Posterior vena cava (tissue), 2 donors: Measurements from ENCODE around the gene OR8B2. TPM values are rescaled to one million over a fixed set of nuclear protein-coding genes. Genes with fewer than 3 reads are reported as not detected.
"Not testable (repeated sequence)": the region's sequence is repeated elsewhere in the genome, so short reads cannot be mapped to it uniquely, and the experiment has no call there.

Experiments used
- DNase-seq: peaks from one replicate; pipeline ENCODE4 v3.0.0-alpha.2; 2020; ENCODE audit warnings: low spot score
- intact Hi-C, 2 donors: fragments of 100-400 bp; cut with DNase I; formaldehyde crosslinking; loops; one replicate each; pipeline versions ENCODE4 v1.14.1 to v1.14.2; 2022 to 2023
- long read RNA-seq, 2 donors: library from polyadenylated mRNA; unstranded; transcript quantifications; one replicate each; pipeline ENCODE4 v2.0.0, GENCODE V29; 2020 to 2021
- total RNA-seq, 2 donors: library from RNA; stranded (reverse); fragmentation: NEBNext Ultra II Directional; extraction: Animal tissue kit (Norgen Biotek cat#: 25700); gene quantifications; one replicate each; pipeline ENCODE4 v1.2.1, GENCODE V29; 2021
- donor health status: DM: yes; HTN: yes; CAD: no.
- donor health status: DM: yes; HTN: yes; CAD: no.

Gene OR8B2, protein sequence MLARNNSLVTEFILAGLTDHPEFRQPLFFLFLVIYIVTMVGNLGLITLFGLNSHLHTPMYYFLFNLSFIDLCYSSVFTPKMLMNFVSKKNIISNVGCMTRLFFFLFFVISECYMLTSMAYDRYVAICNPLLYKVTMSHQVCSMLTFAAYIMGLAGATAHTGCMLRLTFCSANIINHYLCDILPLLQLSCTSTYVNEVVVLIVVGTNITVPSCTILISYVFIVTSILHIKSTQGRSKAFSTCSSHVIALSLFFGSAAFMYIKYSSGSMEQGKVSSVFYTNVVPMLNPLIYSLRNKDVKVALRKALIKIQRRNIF
- not detected for total RNA-seq
- long read RNA-seq, donor 1: 0 reads
- long read RNA-seq, donor 2: 0 reads

DNA sequence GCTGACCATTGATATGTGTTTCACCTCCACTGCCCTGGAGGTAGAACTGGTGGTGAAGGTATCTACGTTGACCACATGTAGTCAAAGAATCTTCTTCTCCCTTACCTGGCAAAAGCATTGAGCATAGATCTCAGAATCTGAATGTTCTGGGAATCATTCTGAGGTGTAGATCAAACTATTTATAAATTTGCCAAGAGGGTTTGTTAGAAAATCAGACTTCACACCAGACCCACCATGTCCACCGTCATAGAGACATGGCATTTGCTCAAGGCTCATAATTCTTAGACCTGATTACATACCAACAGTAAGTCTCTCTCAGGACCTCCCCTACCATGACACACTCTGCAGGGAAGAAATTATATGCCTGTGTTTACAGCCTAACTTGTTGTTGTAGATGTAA lies at the start of gene OR8B2:
OR8B2 (minus strand) TSS at position 101 of the 400 bp plus-strand sequence. CDS start 1,156 bp downstream, outside the sequence.
- intact Hi-C loops: no loop called here
- DNase-seq: no peak

DNA sequence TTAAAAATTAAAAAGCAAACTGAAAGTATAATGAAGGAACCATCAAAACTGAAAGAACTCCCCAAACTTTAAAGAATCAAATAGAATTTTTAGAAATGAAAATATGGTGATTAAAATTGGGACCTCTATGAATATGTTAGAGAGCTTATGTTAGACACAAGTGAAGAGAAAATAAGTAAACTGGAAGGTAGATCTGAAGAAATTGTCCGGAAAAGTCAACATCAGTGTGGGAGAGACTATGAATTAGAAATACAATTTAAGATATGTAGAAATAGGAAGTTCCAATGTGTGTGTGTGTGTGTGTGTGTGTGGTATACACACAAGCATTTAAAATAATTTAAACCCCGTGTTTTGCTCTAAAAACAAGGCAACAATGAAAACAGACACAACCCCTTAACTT lies 45.3 kb upstream of the OR8B2 start:
- DNase-seq: no peak
- intact Hi-C loops: no loop called here

DNA sequence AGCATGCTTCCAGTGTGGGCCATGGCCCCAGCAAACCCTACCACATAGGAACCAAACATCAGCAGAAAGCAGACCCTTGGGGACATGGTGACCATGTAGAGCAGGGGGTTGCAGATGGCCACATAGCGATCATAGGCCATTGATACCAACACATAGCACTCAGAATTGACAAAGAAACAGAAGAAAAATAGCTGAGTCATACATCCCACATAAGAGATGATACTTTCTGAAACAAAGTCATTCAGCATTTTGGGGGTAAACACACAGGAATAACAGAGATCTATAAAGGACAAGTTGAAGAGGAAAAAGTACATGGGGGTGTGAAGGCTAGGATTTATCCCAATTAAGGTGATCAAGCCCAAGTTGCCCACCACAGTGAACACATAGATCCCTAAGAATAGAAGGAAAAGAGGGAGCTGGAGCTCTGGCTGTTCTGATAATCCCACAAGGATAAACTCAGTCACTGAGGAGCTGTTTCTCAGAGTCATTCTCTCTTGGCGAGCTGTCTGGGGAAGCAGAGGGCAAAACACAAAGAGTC lies 40.2 kb upstream of the OR8B2 start, which contains the start of gene OR8B4:
OR8B4 (minus strand) TSS at position 488 of the 538 bp plus-strand sequence; CDS start at position 488, 0 bp downstream.
- intact Hi-C loops: no loop called here
- DNase-seq: no peak

DNA sequence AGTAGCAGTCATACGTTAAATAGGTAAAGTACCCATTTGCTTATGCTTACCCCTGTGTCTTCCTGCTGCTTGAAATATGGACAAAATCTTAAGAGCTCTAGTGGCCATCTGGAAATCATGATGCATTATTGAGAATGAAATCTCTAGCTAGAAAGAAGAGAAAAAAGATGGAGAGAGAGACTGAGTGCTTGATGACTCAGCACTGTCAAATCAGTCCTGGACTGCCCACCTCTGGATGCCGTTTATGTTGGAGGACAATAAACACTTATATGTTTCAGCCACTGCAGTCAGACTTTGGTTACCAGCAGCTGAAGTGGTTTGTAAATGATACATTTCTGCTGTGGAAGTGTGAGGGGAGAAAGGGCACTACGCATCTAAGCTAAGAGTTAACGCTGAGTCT lies 36.7 kb upstream of the OR8B2 start:
- intact Hi-C loops: no loop called here
- no peak for DNase-seq

DNA sequence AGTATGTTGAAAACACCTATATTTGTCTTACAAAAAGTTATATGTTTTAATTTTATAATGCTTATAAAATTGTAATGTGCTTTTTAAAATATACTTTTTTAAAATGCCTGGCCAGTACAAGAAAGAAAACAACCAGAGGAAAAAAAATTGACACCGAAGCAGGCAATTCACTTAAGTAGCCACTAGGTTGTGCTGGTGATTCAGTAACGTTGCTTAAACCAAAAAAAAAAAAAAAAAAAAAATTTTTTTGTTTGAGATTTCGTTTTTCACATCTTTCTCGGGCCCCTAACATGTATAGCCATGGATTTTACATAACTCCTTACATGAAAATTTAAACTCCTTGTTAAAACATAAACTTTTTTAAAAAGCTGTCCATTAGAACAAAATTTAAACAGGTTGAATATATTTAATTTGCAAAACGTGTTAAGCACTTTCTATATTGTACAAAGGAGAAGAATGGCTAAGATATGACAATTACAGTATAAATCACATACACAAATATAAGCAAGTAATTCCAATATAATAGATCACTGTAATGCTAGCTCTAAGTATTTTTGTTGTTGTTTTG lies 31.1 kb upstream of the OR8B2 start:
- intact Hi-C loops: loop anchor here in 1 of 2 donors (10.0 kb wide), 1 partner anchor 169 kb away; no protein-coding TSS in a partner anchor
- no peak for DNase-seq

DNA sequence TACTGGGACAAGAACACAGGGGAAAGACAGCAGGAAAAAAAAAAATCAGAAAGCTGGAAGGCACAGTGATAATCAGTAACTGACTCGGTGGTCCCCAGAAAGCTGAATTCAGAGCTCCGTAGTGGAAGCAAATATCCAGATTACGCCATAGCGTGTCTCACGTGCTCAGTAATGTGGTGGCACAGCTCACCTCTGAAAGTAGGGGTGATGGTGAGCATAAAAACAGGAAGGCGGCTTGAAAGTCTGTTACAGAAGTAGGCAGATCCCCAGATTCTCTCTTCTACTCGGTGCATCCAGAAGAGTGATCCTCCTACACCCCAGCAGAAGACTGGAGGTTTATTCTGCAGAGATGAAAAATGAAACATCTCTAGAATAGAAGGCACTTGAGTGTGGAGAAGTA lies 25.6 kb upstream of the OR8B2 start:
- DNase-seq: no peak
- intact Hi-C loops: loop anchor here in 1 of 2 donors (10.0 kb wide), 1 partner anchor 175 kb away; no protein-coding TSS in a partner anchor

DNA sequence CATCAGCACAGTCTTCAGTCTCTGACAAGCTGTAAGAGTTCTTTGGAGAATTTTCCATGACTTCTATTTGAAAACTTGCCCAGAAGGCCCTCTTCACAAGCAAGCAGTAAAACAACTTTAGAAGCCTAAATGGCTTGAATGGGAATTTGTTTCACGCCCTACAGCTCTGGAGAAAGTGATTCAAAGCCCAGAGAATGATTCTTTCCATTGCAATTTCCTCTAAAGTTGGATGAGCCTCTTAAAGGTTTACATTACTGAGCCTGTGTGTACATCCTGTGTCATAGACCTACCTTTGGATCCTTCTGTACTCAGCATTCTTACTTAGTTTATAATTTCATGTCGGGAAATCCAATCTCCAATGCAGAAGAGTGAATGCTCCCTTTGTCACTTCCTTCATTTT lies 21.3 kb upstream of the OR8B2 start:
- intact Hi-C loops: no loop called here
- DNase-seq: no peak

DNA sequence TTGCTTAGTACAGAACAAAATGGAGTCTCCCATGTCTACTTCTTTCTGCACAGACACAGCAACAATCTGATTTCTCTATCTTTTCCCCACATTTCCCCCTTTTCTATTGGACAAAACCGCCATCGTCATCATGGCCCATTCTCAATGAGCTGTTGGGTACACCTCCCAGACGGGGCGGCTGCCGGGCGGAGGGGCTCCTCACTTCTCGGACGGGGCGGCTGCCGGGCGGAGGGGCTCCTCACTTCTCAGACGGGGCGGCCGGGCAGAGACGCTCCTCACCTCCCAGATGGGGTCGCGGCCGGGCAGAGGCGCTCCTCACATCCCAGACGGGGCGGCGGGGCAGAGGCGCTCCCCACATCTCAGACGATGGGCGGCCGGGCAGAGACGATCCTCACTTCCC lies 18.9 kb upstream of the OR8B2 start:
- DNase-seq, intact Hi-C loops: not testable (repeated sequence)

DNA sequence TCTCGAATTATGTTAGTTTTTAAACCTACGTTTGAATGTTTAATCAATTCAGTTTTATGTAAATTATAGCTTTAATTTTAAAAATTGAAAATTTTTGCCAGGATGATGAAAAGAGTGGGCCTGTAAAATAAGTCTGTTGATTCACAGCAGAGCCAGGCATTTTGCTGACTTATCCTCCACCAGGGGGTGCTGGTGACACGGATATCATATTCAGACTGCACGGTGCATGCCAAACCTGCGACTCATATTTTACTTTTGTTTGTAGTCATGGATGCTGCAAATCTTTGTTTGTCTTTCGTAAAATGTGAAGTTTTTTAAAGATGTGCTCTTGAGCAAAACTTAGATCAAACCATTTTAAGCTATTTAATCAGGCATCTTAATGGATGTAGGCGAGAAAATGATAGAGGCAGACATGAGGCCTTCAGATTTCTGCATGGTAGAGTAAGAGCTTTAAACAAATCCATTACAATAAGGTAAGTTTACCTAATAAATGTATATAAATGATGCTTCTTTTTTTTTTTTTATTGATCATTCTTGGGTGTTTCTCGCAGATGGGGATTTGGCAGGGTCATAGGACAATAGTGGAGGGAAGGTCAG lies 18.1 kb upstream of the OR8B2 start:
- no peak for DNase-seq
- intact Hi-C loops: no loop called here

DNA sequence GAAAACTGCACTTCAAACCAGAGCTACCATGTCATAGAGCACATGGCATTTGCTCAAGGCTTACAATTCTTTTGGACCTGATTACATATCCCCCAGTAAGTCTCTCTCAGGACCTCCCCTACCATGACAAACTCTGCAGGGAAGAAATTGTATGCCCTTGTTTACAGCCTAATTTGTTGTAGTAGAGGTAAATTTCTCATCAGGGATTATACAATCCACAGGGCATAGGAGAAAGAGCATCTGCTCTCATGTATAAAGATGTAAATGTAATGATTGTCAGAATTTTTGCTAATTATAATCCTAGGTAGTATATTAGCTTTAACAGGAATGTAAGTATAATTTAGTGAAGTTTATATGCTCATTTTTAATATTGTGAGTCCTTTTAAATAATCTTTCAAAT lies 14.6 kb upstream of the OR8B2 start, which contains the start of gene OR8B3:
OR8B3 (minus strand) TSS at position 101 of the 400 bp plus-strand sequence. CDS start 1,673 bp downstream, outside the sequence.
- DNase-seq: no peak
- intact Hi-C loops: no loop called here

DNA sequence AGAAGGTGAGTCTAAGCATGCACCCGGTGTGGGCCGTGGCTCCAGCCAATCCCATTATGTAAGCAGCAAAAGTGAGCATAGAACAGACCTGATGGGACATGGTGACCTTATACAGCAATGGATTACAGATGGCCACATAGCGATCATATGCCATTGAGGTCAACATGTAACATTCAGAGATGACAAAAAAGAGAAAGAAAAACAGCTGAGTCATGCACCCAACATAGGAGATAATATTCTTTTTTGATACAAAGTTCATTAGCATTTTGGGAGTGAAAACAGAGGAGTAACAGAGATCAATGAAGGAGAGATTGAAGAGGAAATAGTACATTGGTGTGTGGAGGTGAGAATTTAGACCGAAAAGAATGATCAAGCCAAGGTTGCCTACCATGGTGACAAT lies 12.5 kb upstream of the OR8B2 start:
- DNase-seq, intact Hi-C loops: not testable (repeated sequence)

DNA sequence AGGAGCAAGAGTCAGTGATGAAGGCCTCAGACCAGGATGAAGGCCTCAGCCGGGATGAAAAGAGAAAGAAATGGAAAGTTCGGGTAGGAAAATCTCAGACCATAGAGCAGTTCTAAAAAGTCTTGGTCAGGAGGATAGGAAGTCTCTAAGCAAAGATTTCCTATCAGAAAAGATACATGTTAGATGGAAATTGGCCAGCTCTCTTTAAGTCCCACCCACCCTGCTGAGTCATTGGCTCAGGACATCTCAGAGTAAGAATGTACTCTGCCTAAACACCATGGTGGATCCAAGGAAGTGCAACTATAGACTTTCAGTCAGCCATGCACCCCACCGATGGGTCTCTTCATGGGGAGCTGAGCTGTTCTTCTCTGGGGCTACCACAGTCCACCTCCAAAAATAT lies 10.1 kb upstream of the OR8B2 start:
- intact Hi-C loops: no loop called here
- DNase-seq: no peak

DNA sequence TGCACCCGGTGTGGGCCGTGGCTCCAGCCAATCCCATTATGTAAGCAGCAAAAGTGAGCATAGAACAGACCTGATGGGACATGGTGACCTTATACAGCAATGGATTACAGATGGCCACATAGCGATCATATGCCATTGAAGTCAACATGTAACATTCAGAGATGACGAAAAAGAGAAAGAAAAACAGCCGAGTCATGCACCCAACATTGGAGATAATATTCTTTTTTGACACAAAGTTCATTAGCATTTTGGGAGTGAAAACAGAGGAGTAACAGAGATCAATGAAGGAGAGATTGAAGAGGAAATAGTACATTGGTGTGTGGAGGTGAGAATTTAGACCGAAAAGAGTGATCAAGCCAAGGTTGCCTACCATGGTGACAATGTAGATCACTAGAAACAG lies 1.4 kb downstream of the OR8B2 start:
- intact Hi-C loops, DNase-seq: not testable (repeated sequence)

DNA sequence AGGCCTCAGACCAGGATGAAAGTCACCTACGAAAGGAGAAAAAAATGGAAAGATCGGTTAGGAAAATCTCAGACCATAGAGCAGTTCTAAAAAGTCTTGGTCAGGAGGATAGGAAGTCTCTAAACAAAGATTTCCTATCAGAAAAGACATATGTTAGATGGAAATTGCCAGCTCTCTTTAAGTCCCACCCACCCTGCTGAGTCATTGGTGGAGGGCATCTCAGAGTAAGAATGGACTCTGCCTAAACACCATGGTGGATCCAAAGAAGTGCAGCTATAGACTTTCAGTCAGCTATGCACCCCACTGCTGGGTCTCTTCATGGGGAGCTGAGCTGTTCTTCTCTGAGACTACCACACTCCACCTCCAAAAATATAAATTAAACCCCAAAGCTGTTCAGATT lies 3.7 kb downstream of the OR8B2 start:
- DNase-seq: no peak
- intact Hi-C loops: no loop called here

DNA sequence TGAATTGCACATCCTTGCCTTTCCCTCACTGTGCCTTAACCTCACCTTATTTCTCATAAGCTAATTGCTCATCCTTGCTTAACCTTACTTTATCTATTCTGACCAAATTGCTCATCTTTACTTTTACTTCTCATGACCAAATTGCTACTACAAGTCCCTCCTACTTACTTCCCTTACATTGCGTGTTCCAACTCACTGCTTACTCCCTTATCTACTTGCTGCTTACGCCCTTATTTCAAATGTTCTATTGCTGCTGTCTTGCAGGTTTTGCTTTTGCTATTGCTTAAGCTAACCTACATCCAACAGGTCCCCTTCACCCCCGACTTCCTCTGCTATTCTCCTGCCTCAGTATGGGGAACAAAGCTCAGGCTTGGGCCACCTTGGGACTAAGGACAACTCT lies 8.0 kb downstream of the OR8B2 start:
- intact Hi-C loops: no loop called here
- DNase-seq: no peak

DNA sequence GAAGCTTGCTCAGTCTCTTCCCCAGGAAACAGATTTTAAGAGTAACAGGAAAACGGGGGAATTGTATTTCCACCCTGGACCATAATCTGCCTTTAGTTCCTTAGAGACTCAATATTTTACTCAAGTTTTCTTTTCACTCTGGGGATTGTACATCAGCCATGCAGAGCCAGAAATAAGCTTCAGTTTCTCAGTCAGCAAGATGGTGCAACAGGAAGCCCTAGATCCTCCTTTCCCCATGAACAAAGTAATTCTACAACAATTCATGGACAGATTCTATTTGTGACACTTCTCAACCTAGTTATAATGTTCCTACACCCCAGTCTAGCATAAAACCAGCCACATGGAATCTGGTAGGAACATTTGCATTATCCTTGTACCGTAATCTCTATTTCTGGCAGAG lies 24.7 kb downstream of the OR8B2 start:
- intact Hi-C loops: no loop called here
- DNase-seq: no peak

DNA sequence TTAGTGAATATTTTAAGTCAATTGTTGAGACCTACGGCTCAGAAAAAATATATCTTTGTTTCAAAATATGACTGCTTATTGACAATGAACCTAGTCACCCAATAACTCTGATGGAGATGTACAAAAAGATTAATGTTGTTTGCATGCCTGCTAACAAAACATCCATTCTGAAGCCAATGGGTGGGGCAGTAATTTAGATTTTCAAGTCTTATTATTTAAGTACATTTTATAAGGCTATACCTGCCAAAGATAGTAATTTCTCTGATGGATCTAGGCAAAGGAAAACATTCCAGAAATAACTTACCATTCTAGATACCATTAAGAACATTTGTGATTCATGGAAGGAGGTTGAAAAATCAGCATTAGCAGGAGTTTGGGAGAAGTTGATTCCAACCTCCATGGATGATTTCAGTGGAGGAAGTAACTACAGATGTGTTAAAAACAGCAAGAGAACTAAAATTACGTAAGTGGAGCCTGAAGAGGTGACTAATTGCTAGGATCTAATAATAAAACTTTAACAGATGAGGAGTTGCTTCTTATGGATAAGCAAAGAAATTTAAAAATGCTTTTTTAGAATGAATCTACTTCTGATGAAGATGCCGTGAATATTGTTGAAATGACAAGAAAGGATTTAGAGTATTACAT lies 37.9 kb downstream of the OR8B2 start:
- intact Hi-C loops: no loop called here
- no peak for DNase-seq

DNA sequence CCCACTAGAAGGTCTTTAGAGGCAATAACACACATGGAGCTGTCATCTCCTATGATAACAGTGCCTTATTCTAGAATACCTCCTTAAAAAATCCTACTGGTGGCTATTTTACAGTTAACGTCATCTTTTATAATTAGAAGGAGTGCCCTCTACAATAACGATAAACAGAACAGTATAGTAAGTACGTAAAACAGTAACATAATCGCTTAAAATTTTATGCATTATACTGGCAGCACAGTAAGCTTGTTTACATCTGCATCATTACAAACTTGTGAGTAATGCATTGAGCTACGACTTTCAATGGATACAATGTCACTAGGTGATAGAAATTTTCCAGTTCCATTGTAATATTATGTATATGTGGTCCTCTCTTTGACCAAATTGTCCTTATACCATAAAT lies 40.0 kb downstream of the OR8B2 start:
- intact Hi-C loops: no loop called here
- DNase-seq: no peak

DNA sequence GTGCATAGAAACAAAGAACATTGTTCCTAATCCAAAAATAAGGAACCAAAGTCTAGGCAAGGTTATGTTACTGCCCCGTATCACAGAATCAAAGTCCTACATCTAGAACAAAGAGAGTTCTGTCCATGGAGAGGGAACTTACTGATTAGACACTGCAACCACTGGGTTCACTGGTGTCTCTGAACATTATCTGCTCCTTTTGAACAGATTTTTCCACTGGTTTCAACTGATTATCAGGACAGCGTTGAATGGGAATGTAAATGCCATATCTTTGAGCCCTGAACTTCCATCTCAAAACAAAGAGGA lies 44.2 kb downstream of the OR8B2 start:
- DNase-seq: no peak
- intact Hi-C loops: no loop called here
